COLO829 (cell line): Measurements from ENCODE around the gene FEN1.

Source experiments
- DNase-seq: peaks from one replicate; pipeline ENCODE4 v3.0.0; 2012; ENCODE audit warnings: low spot score

FEN1 gene

DNA sequence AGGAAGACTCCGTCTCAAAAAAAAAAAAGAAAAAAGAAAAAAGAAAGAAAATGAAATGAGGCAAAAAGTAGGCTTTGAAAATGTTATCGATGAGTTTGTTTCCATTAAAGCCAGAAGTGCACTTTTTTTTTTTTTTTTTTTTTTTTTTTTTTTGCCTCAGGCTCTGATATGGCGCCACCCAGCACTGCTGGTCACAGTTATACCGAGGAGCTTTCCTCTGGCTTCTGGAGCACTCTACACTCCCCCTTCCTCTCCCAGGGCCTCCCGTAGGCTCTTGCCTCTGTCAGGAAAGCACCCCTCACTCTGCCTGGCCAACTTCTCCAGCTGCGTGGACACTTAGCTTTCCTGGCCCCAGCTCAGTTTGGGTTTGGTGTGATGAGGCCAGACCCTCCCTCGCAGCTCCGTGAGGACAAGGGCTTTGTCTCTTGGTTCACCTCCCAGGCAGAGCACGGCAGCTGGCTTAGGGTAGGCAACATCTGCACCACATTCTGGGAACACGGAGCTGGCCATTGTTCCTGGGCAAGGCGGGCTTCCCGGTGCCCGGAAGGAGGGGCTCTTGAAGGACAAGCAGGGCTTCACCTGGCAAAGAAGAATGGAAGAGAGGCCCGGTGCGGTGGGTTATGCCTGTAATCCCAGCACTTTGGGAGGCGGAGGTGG lies 52.3 kb downstream of the FEN1 start:
- DNase-seq, result no peak

DNA sequence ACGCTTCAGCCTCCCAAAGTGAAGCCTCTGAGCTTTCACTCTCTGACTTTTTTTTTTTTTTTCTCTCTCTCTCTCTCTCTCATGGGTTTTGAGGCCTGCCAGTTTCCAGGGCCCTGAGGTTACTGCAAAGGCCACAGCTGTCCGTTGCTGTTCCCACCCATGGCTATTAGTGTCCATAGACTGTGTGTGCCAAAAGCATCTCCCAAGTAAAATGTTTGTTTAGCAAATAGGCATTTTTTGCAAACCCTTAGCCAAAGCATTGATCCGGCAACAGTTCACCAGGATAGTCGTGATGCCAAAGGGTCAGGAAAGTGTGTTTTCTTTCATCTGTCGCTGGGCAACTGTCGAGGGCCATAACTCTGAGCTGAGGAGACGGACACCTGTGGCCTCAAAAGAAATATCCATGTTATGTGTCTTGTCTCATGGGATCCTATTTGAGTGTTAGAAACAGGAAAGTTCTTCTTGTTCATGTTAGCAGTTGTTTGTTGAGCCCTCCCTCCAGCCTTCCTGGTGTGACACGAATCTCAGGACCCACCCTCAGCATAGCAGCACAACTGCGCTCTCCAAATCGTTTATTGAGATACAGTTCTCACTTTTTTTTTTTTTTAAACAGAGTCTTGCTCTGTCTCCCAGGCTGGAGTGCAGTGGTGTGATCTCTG lies 53.8 kb downstream of the FEN1 start:
- no peak for DNase-seq
